Astrocyte (in vitro differentiated cells and primary cell): ENCODE results near the gene IL12RB1.

Source experiments
- EZH2 ChIP-seq: IDR thresholded peaks from 2 replicates; pipeline ENCODE4 v1.6.1; 2012; ENCODE audit warnings: mild to moderate bottlenecking, low read length, inconsistent platforms; ENCODE audit not compliant: insufficient read depth
- TF ChIP-seq, protein P1 (sequence below): IDR thresholded peaks from 2 replicates; pipeline ENCODE4 v1.5.1; 2011; ENCODE audit warnings: low read depth, mild to moderate bottlenecking, inconsistent platforms, low read length, moderate library complexity; ENCODE audit not compliant: insufficient read depth

DNA sequence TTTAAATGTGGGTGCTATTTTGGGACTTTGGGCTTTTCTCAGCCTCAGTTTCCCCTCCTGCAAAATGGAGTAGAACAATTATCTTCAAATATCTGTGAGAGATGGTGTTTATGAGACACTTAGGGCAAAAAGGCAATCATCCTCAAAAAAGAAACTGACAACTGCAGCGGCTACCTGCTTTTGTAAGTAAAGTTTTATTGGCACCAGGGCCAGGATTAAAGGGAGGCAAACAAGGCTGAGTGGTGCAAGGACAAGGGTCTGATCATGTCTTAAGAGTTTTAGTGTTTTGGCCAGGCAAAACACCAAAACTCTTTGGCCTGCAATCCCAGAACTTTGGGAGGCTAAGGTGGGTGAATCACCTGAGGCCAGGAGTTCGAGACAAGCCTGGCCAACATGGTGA lies 9.5 kb upstream of the IL12RB1 start:
- TF ChIP-seq, protein P1, sequence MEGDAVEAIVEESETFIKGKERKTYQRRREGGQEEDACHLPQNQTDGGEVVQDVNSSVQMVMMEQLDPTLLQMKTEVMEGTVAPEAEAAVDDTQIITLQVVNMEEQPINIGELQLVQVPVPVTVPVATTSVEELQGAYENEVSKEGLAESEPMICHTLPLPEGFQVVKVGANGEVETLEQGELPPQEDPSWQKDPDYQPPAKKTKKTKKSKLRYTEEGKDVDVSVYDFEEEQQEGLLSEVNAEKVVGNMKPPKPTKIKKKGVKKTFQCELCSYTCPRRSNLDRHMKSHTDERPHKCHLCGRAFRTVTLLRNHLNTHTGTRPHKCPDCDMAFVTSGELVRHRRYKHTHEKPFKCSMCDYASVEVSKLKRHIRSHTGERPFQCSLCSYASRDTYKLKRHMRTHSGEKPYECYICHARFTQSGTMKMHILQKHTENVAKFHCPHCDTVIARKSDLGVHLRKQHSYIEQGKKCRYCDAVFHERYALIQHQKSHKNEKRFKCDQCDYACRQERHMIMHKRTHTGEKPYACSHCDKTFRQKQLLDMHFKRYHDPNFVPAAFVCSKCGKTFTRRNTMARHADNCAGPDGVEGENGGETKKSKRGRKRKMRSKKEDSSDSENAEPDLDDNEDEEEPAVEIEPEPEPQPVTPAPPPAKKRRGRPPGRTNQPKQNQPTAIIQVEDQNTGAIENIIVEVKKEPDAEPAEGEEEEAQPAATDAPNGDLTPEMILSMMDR = no peak
- no peak for TF ChIP-seq EZH2
